SK-N-SH (cell line): ENCODE results near the gene ENDOV. TPM values are rescaled to one million over a fixed set of nuclear protein-coding genes. Genes with fewer than 3 reads are reported as not detected.
A peak's percentile ranks its signal among the peaks of the same experiment; 100 is the strongest.

Experiments used
- CTCF ChIA-PET: fragments of 300-600, 350-600 bp; formaldehyde crosslinking; extraction: SDS; loops from one replicate; lab custom pipeline; 2021; lab: Yijun Ruan, JAX
- POLR2A ChIA-PET: fragments of 350-600 bp; sonication (Branson Sonifier 250); formaldehyde crosslinking; extraction: SDS; loops from one replicate; lab custom pipeline; 2020; ENCODE audit warnings: antibody characterized with exemption, inconsistent platforms; lab: Yijun Ruan, JAX
- DNase-seq: peaks from one replicate; pipeline ENCODE4 v3.0.0; 2012
- H2AFZ ChIP-seq: fragments of 200-600 bp; sonication (generic); 2 replicates; pipeline ENCODE4 v1.8.1; 2016; ENCODE audit warnings: antibody characterized with exemption, mild to moderate bottlenecking, low read depth
- H3F3A ChIP-seq: fragments of 200-600 bp; sonication (generic); replicated peaks from 2 replicates; pipeline ENCODE3; 2016; ENCODE audit warnings: antibody characterized with exemption, mild to moderate bottlenecking; ENCODE audit not compliant: insufficient read depth
- H3K27ac ChIP-seq, 2 experiments: fragments of 200-500 bp in 1 of 2; fragments of 200-600 bp in 1 of 2; sonication (Bioruptor generic) in 1 of 2; sonication (generic), shearing (Covaris generic) in 1 of 2; 2 replicates each; pipeline versions ENCODE4 v1.5.1 to v1.6.1; 2014 to 2016; ENCODE audit warnings: low read depth in 2 of 2, inconsistent platforms in 1 of 2, low read length in 1 of 2, mild to moderate bottlenecking in 1 of 2, mixed read lengths in 1 of 2
- H3K27me3 ChIP-seq: fragments of 200-600 bp; sonication (generic), shearing (Covaris generic); 2 replicates; pipeline ENCODE4 v1.6.1; 2016; ENCODE audit warnings: mixed run types; ENCODE audit not compliant: insufficient read depth
- H3K36me3 ChIP-seq, 2 experiments: fragments of 200-500 bp in 1 of 2; fragments of 200-600 bp in 1 of 2; sonication (Bioruptor generic) in 1 of 2; sonication (generic) in 1 of 2; replicated peaks in 1 of 2; 2 replicates each; pipeline versions ENCODE3 to v1.5.1; 2014 to 2016; ENCODE audit warnings: low read length in 1 of 2, mild to moderate bottlenecking in 1 of 2; ENCODE audit not compliant: insufficient read depth in 2 of 2, control insufficient read depth in 1 of 2
- H3K4me1 ChIP-seq, 2 experiments: fragments of 200-500 bp in 1 of 2; fragments of 200-600 bp in 1 of 2; sonication (Bioruptor generic) in 1 of 2; sonication (generic), shearing (Covaris generic) in 1 of 2; 2 replicates each; pipeline versions ENCODE4 v1.5.1 to v1.6.1; 2014 to 2016; ENCODE audit warnings: low read depth in 1 of 2, low read length in 1 of 2, mixed run types in 1 of 2; ENCODE audit not compliant: insufficient read depth in 2 of 2, control insufficient read depth in 1 of 2
- H3K4me2 ChIP-seq: fragments of 200-600 bp; sonication (generic), shearing (Covaris generic); 2 replicates; pipeline ENCODE4 v1.6.1; 2017; ENCODE audit warnings: mixed run types
- H3K4me3 ChIP-seq, 2 experiments: fragments of 200-500 bp in 1 of 2; fragments of 200-600 bp in 1 of 2; sonication (Bioruptor generic) in 1 of 2; sonication (generic), shearing (Covaris generic) in 1 of 2; 2 replicates each; pipeline versions ENCODE4 v1.5.1 to v1.8.1; 2014 to 2016; ENCODE audit warnings: low read depth in 2 of 2, inconsistent platforms in 1 of 2, low read length in 1 of 2, mild to moderate bottlenecking in 1 of 2, mixed read lengths in 1 of 2, moderate library complexity in 1 of 2
- H3K79me2 ChIP-seq: fragments of 200-600 bp; sonication (generic); 2 replicates; pipeline ENCODE4 v1.8.1; 2017; ENCODE audit warnings: mild to moderate bottlenecking; ENCODE audit not compliant: insufficient read depth
- H3K9ac ChIP-seq: fragments of 200-600 bp; sonication (generic); 2 replicates; pipeline ENCODE4 v1.6.1; 2017; ENCODE audit warnings: mixed run types
- H3K9me2 ChIP-seq: fragments of 200-600 bp; sonication (generic); 2 replicates; pipeline ENCODE4 v1.6.1; 2017; ENCODE audit warnings: mixed run types
- H3K9me3 ChIP-seq: fragments of 200-600 bp; sonication (generic); 2 replicates; pipeline ENCODE4 v1.6.1; 2017; ENCODE audit warnings: mixed run types, mild to moderate bottlenecking, moderate library complexity
- H4K20me1 ChIP-seq: fragments of 200-600 bp; sonication (generic); 2 replicates; pipeline ENCODE4 v1.6.1; 2017; ENCODE audit warnings: mild to moderate bottlenecking, mixed run types; ENCODE audit not compliant: insufficient read depth
- CHD2 ChIP-seq: fragments of 150-350 bp; IDR thresholded peaks from 2 replicates; pipeline ENCODE4 v1.6.1; 2018; ENCODE audit warnings: low read length; ENCODE audit not compliant: partially characterized antibody
- CTCF ChIP-seq: fragments of 200-600 bp; sonication (generic); IDR thresholded peaks from 2 replicates; pipeline ENCODE4 v1.6.1; 2017; ENCODE audit warnings: antibody characterized with exemption, mild to moderate bottlenecking, moderate library complexity
- EP300 ChIP-seq, 2 experiments: IDR thresholded peaks; 2 replicates each; pipeline versions ENCODE4 v1.4.0 to v1.6.1; 2012; ENCODE audit warnings: borderline replicate concordance in 1 of 2, low read depth in 1 of 2, low read length in 1 of 2
- MAX ChIP-seq: IDR thresholded peaks from 2 replicates; pipeline ENCODE4 v1.4.0; 2012; ENCODE audit warnings: low read depth
- MEF2A ChIP-seq: IDR thresholded peaks from 2 replicates; pipeline ENCODE4 v1.4.0; 2012; ENCODE audit warnings: low read depth, borderline replicate concordance
- NRF1 ChIP-seq: IDR thresholded peaks from 2 replicates; pipeline ENCODE4 v1.6.1; 2012; ENCODE audit warnings: low read depth, mild to moderate bottlenecking, low read length
- POLR2AphosphoS5 ChIP-seq: IDR thresholded peaks from 2 replicates; pipeline ENCODE4 v1.6.1; 2012; ENCODE audit warnings: low read depth, low read length
- RCOR1 ChIP-seq: fragments of 150-350 bp; IDR thresholded peaks from 2 replicates; pipeline ENCODE4 v1.6.1; 2017; ENCODE audit warnings: antibody characterized with exemption, low read length
- REST ChIP-seq: IDR thresholded peaks from 2 replicates; pipeline ENCODE4 v1.6.1; 2012; ENCODE audit warnings: mild to moderate bottlenecking, low read depth, low read length, moderate library complexity
- RXRA ChIP-seq: IDR thresholded peaks from 2 replicates; pipeline ENCODE4 v1.4.0; 2012; ENCODE audit warnings: low read depth, mild to moderate bottlenecking, borderline replicate concordance
- TAF1 ChIP-seq: IDR thresholded peaks from 2 replicates; pipeline ENCODE4 v1.6.1; 2012; ENCODE audit warnings: low read depth, mild to moderate bottlenecking, low read length, moderate library complexity, borderline replicate concordance
- TCF12 ChIP-seq: IDR thresholded peaks from 2 replicates; pipeline ENCODE4 v1.4.0; 2012
- TEAD4 ChIP-seq: IDR thresholded peaks from 2 replicates; pipeline ENCODE4 v1.4.0; 2012; ENCODE audit warnings: mild to moderate bottlenecking, borderline replicate concordance; ENCODE audit not compliant: insufficient read depth
- YY1 ChIP-seq: IDR thresholded peaks from 2 replicates; pipeline ENCODE4 v1.4.0; 2012; ENCODE audit warnings: low read depth, mild to moderate bottlenecking
- WGBS: methylation state at CpG from one replicate; pipeline ENCODE4 v1.1.6; 2017; ENCODE audit warnings: low lambda C conversion rate; 5-methylcytosine and 5-hydroxymethylcytosine counted together
- polyA plus RNA-seq, 3 experiments: library from polyadenylated mRNA; depleted of rRNA; stranded (reverse); fragments of >200 nt; gene quantifications; 2 replicates each; pipeline ENCODE4 v1.2.3, GENCODE V29; 2012
- TF ChIP-seq, protein P1 (sequence below): fragments of 150-350 bp; IDR thresholded peaks from 2 replicates; pipeline ENCODE4 v1.6.1; 2017; ENCODE audit warnings: antibody characterized with exemption, low read length, low read depth, borderline replicate concordance
- TF ChIP-seq, protein P2 (sequence below): IDR thresholded peaks from 2 replicates; pipeline ENCODE4; 2012
- TF ChIP-seq, protein P3 (sequence below): IDR thresholded peaks from 2 replicates; pipeline ENCODE4 v1.4.0; 2012; ENCODE audit warnings: low read depth, borderline replicate concordance

ENDOV gene
- polyA plus RNA-seq, 1 of the 3 experiments (the other 2 are of a cell fraction), result 83.6 TPM

DNA sequence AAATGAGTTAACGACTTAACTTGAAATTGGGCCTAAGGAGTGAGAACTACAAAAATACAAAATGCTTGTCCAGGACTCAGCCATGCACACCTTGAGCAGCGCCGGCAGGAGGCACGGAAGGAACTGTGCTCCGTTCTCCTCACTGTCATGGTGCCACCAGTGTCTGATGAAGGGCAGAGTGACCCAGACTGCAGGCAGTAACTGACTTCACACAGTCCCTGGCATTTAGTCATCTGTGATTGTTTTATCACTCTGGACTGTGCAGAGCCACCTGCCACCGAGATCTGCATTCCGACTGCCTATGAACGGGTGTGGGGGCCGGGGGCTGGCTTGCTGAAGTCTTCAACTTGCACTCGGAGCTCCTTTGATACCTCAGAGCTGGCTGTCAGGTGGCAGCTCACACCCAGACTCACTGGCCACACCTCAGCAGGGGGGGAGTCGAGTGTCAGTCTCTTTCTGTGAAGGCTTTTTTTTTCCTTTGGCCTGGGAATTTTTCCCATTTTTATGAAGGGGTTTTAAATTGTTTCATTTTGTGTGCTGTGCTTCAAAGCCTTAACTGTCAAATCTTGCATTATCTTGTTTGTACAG is 20.2 kb upstream of the ENDOV start (continued):
- TF ChIP-seq RCOR1, result no peak

DNA sequence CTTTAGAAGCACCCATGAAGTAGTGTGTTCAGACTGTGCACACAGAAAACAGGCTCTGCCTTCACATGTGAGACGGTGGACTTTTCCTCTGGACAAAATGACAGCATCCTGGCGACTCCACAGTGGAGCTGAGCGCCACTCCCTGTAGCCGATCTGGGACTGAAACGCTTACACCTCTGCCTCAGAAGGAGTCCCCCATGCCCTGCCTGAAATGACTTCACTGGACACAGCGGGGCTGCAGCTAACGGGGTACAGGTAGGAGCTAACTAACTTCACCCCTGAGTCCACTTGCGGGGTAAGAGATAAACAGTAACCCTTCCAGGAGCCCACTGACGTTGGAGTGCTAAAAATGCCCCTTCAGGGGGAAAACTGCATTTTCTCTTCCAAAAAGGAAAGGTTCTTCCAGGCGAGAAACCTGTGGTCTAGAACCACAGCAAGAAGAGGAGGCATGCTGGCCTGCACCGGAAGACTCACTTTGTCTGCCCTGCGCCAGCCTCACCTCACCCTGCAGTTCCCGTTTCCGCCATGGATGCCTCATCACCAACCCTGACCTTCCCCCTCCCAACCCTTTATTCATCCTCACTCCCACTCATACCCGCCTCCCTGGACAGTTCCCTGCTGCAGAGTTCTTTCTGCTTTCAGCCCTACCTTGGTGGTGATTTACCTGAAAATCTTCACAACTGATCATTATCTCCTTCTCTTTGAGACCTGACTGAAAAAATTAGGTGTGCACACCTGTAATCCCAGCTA is 19.4 kb upstream of the ENDOV start:
- WGBS, result 94% methylated on average over 15 of the region's 15 CpGs

More for the DNA sequence above, 19.4 kb upstream of the ENDOV start:
- no peaks in the 10 kb centered on the region for H3K9me2 ChIP-seq
- no peaks in the 10 kb centered on the region for H3K9me3 ChIP-seq
- no peak overlapping the region for H3K4me3 ChIP-seq
- no peaks in the 10 kb centered on the region for H3K79me2 ChIP-seq
- POLR2A ChIA-PET, result interaction anchor here (0.6 kb wide), 1 partner anchor 216 kb away, joined by 4 read pairs; no protein-coding TSS in a partner anchor
- H3K27ac ChIP-seq, result no peak overlapping the region
- CTCF ChIA-PET, result interaction anchor here (0.7 to 1.7 kb wide), 4 partner anchors 32 to 616 kb away, joined by 3 to 5 read pairs (median 4); no protein-coding TSS in a partner anchor
- peaks cover 30% of the 10 kb centered on the region in 2 experiments for H3K36me3 ChIP-seq
- H3K4me2 ChIP-seq, result no peak overlapping the region
- no peaks in the 10 kb centered on the region; the same call in 1 of the 2 replicates for H4K20me1 ChIP-seq
- H3K27me3 ChIP-seq, result no peaks in the 10 kb centered on the region
- TF ChIP-seq MAX, result no peak
- TF ChIP-seq EP300 (IDR thresholded peaks at IDR 0.05; ENCODE audit: borderline replicate concordance in 1 of 2, low read depth in 1 of 2, low read length in 1 of 2), result no peak
- TF ChIP-seq, protein P1, sequence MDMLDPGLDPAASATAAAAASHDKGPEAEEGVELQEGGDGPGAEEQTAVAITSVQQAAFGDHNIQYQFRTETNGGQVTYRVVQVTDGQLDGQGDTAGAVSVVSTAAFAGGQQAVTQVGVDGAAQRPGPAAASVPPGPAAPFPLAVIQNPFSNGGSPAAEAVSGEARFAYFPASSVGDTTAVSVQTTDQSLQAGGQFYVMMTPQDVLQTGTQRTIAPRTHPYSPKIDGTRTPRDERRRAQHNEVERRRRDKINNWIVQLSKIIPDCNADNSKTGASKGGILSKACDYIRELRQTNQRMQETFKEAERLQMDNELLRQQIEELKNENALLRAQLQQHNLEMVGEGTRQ, result no peak
- no peak for TF ChIP-seq YY1
- no peak for TF ChIP-seq RCOR1
- no peak for TF ChIP-seq TEAD4
- no peak for TF ChIP-seq POLR2AphosphoS5
- TF ChIP-seq REST, result no peak
- no peak for TF ChIP-seq CHD2
- TF ChIP-seq, protein P2, sequence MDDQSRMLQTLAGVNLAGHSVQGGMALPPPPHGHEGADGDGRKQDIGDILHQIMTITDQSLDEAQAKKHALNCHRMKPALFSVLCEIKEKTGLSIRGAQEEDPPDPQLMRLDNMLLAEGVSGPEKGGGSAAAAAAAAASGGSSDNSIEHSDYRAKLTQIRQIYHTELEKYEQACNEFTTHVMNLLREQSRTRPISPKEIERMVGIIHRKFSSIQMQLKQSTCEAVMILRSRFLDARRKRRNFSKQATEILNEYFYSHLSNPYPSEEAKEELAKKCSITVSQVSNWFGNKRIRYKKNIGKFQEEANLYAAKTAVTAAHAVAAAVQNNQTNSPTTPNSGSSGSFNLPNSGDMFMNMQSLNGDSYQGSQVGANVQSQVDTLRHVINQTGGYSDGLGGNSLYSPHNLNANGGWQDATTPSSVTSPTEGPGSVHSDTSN, result no peak
- TF ChIP-seq RXRA, result no peak
- TF ChIP-seq MEF2A, result no peak
- TF ChIP-seq TCF12, result no peak
- TF ChIP-seq TAF1, result no peak
- no peak for TF ChIP-seq CTCF
- TF ChIP-seq NRF1, result no peak
- TF ChIP-seq, protein P3, sequence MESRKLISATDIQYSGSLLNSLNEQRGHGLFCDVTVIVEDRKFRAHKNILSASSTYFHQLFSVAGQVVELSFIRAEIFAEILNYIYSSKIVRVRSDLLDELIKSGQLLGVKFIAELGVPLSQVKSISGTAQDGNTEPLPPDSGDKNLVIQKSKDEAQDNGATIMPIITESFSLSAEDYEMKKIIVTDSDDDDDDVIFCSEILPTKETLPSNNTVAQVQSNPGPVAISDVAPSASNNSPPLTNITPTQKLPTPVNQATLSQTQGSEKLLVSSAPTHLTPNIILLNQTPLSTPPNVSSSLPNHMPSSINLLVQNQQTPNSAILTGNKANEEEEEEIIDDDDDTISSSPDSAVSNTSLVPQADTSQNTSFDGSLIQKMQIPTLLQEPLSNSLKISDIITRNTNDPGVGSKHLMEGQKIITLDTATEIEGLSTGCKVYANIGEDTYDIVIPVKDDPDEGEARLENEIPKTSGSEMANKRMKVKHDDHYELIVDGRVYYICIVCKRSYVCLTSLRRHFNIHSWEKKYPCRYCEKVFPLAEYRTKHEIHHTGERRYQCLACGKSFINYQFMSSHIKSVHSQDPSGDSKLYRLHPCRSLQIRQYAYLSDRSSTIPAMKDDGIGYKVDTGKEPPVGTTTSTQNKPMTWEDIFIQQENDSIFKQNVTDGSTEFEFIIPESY, result no peak
- H2AFZ ChIP-seq, result no peak overlapping the region
- no peak overlapping the region for H3K9ac ChIP-seq
- H3K4me1 ChIP-seq, result peaks cover 0 to 3% of the 10 kb centered on the region in 2 experiments; a peak in 1 of 4 replicates
- peak; percentile 28 for DNase-seq
- H3F3A ChIP-seq, result peaks cover 5% of the 10 kb centered on the region
